Measurements from ENCODE around the gene ETV4.

DNA sequence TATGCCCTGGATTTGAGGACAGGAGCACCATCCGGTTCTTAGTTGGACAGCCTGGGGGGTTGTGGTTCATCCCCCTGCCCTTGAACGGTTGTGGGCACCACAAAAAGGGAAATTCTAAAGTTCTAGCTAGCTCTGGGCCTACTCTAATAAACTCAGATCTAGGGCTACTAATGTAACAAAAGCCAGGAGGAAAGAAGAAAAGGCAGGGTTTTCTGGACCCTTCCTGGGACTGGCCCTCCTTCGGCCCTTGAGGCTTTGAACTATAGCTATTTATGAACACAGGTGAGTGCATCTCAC lies 15.1 kb downstream of the ETV4 start:
- TF ChIP-seq TAF1 (IDR thresholded peaks at IDR 0.05; ENCODE audit: low read depth), result no peak
- no peak for TF ChIP-seq EP300 (IDR thresholded peaks at IDR 0.05; ENCODE audit: borderline replicate concordance)
- no peak for TF ChIP-seq EGR1 (IDR thresholded peaks at IDR 0.05)
- TF ChIP-seq, protein P1, sequence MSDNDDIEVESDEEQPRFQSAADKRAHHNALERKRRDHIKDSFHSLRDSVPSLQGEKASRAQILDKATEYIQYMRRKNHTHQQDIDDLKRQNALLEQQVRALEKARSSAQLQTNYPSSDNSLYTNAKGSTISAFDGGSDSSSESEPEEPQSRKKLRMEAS (IDR thresholded peaks at IDR 0.05), result no peak
- no peak for TF ChIP-seq NFIC (IDR thresholded peaks at IDR 0.05)
- TF ChIP-seq REST (IDR thresholded peaks at IDR 0.05; ENCODE audit: low read depth), result no peak
- TF ChIP-seq, protein P2, sequence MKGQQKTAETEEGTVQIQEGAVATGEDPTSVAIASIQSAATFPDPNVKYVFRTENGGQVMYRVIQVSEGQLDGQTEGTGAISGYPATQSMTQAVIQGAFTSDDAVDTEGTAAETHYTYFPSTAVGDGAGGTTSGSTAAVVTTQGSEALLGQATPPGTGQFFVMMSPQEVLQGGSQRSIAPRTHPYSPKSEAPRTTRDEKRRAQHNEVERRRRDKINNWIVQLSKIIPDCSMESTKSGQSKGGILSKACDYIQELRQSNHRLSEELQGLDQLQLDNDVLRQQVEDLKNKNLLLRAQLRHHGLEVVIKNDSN (IDR thresholded peaks at IDR 0.05), result no peak
- no peak for TF ChIP-seq RAD21 (IDR thresholded peaks at IDR 0.05; ENCODE audit: low read depth)
- TF ChIP-seq CEBPB (IDR thresholded peaks at IDR 0.05), result no peak
- no peak for TF ChIP-seq ZBTB7A (IDR thresholded peaks at IDR 0.05; ENCODE audit: low read depth)
